ENCODE data around the gene PAX2. TPM values are rescaled to one million over a fixed set of nuclear protein-coding genes. Genes with fewer than 3 reads are reported as not detected.

Gene PAX2
- total RNA-seq, 3 donors from 2014 or later = under 0.01 TPM; not detected in 2

- H3K27me3 ChIP-seq = peaks cover 9 to 97% of the 10 kb centered on the region in 2 donors
- intact Hi-C loops (cut with DNase I; ENCODE audit: low total_unique reads) = loop anchor here (5.0 kb wide), 1 partner anchor 981 kb away; no protein-coding TSS in a partner anchor
Measured at GRCh38 chr10:100736144-100736808, 9.1 kb upstream of the PAX2 start.

GRCh38 chr10:100736809-100737354 is 8.5 kb upstream of the PAX2 start:
- Histone ChIP-seq H3K36me3 (no peaks in the 10 kb centered on the region), H3K4me1 (no peaks in the 10 kb centered on the region), H3K9me3 (no peaks in the 10 kb centered on the region), H3K27me3 (peaks cover 9 to 97% of the 10 kb centered on the region in 2 donors), H3K4me3 (peak overlapping the region in 2 of 3 donors; percentile 20 to 60), H3K27ac (no peak overlapping the region)
- DNase-seq (ENCODE audit: low spot score in 2 of 2) = no peak
- TF ChIP-seq POLR2AphosphoS5 (IDR thresholded peaks at IDR 0.05) (no peak), POLR2A (IDR thresholded peaks at IDR 0.05) (no peak)
- TF ChIP-seq, protein P1, sequence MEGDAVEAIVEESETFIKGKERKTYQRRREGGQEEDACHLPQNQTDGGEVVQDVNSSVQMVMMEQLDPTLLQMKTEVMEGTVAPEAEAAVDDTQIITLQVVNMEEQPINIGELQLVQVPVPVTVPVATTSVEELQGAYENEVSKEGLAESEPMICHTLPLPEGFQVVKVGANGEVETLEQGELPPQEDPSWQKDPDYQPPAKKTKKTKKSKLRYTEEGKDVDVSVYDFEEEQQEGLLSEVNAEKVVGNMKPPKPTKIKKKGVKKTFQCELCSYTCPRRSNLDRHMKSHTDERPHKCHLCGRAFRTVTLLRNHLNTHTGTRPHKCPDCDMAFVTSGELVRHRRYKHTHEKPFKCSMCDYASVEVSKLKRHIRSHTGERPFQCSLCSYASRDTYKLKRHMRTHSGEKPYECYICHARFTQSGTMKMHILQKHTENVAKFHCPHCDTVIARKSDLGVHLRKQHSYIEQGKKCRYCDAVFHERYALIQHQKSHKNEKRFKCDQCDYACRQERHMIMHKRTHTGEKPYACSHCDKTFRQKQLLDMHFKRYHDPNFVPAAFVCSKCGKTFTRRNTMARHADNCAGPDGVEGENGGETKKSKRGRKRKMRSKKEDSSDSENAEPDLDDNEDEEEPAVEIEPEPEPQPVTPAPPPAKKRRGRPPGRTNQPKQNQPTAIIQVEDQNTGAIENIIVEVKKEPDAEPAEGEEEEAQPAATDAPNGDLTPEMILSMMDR (IDR thresholded peaks at IDR 0.05) = no peak
- intact Hi-C loops (cut with DNase I; ENCODE audit: low total_unique reads) = loop anchor here (5.0 kb wide), 1 partner anchor 980 kb away; no protein-coding TSS in a partner anchor

More at GRCh38 chr10:100736144-100736808, 9.1 kb upstream of the PAX2 start:
- TF ChIP-seq, protein P1 (IDR thresholded peaks at IDR 0.05) = no peak
- TF ChIP-seq POLR2AphosphoS5 (IDR thresholded peaks at IDR 0.05) = no peak
- TF ChIP-seq POLR2A (IDR thresholded peaks at IDR 0.05) = no peak
- H3K4me1 ChIP-seq = no peaks in the 10 kb centered on the region
- no peaks in the 10 kb centered on the region for H3K36me3 ChIP-seq
- H3K27ac ChIP-seq = no peak overlapping the region
- H3K9me3 ChIP-seq = no peaks in the 10 kb centered on the region
- H3K4me3 ChIP-seq = no peak overlapping the region
- DNase-seq (ENCODE audit: low spot score in 2 of 2) = no peak

GRCh38 chr10:100737355-100738054 is 7.9 kb upstream of the PAX2 start:
- H3K36me3 ChIP-seq = no peaks in the 10 kb centered on the region
- H3K27me3 ChIP-seq = peaks cover 6 to 97% of the 10 kb centered on the region in 2 donors
- intact Hi-C loops (cut with DNase I; ENCODE audit: low total_unique reads) = loop anchor here (5.0 kb wide), 1 partner anchor 980 kb away; no protein-coding TSS in a partner anchor
- no peaks in the 10 kb centered on the region for H3K9me3 ChIP-seq
- H3K4me3 ChIP-seq = peak overlapping the region; percentile 12 to 60 (median 20)
- no peak for DNase-seq (ENCODE audit: low spot score in 2 of 2)
- TF ChIP-seq, protein P1 (IDR thresholded peaks at IDR 0.05) = no peak
- TF ChIP-seq POLR2A (IDR thresholded peaks at IDR 0.05) = no peak
- TF ChIP-seq POLR2AphosphoS5 (IDR thresholded peaks at IDR 0.05) = no peak
- no peaks in the 10 kb centered on the region for H3K4me1 ChIP-seq
- no peak overlapping the region for H3K27ac ChIP-seq

DNA sequence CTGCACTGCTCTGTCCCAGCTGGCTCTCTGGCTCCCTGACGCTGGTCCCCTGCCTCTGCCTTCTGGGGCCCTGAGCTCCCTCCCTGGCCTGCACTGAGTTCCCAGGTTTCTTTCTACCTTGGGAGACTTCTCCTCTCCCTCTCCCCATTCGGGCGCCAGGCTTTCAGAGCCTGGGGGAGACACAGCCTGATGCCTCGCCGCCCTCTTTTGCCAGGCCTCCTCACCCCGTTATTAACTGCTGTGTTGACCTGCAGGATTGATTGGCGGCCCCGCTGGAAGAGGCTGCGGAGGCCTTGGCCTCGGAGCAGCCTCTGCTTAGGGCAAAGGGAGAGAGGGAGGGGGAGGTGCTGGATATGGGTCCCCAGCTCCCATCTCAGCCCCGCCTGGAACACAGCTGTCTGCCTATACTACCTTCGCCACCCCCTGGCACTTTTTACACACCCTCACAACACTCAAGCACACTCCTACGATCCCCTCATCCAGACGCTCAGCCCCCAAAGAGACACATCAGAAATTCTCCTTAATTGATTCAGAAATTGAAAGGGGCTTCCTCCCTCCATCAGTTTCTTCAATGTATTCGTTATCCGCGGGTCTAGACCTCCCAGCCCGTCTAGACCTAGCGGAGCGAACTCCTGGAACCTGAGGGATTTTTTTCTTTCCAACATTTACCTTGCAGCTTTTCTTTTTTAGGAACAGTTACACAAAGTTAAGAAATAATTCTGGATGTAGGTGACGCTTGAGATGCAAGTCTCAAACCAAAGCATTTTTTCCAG is 7.1 kb upstream of the PAX2 start:
- peaks cover 6 to 99% of the 10 kb centered on the region in 2 donors for H3K27me3 ChIP-seq
- intact Hi-C loops (cut with DNase I; ENCODE audit: low total_unique reads) = loop anchor here (5.0 kb wide), 1 partner anchor 979 kb away; no protein-coding TSS in a partner anchor
- no peak for DNase-seq (ENCODE audit: low spot score in 2 of 2)

More for the DNA sequence above, 7.1 kb upstream of the PAX2 start:
- H3K9me3 ChIP-seq = no peaks in the 10 kb centered on the region
- no peaks in the 10 kb centered on the region for H3K36me3 ChIP-seq
- TF ChIP-seq POLR2AphosphoS5 (IDR thresholded peaks at IDR 0.05) = no peak
- TF ChIP-seq, protein P1 (IDR thresholded peaks at IDR 0.05) = no peak
- TF ChIP-seq POLR2A (IDR thresholded peaks at IDR 0.05) = no peak
- no peak overlapping the region for H3K27ac ChIP-seq
- H3K4me1 ChIP-seq = no peaks in the 10 kb centered on the region
- H3K4me3 ChIP-seq = peak overlapping the region in 1 of 3 donors; percentile 60
